Duodenal mucosa (tissue), 2 donors: Measurements from ENCODE around the gene BICDL2.

Experiments
- H3K27ac ChIP-seq: one replicate; pipeline ENCODE4 v1.7.0; 2013; ENCODE audit warnings: low read depth, low read length
- H3K27me3 ChIP-seq, 2 donors: one replicate each; pipeline ENCODE4 v1.7.0; 2013; ENCODE audit warnings: low read length in 2 of 2, control low read depth in 1 of 2; ENCODE audit not compliant: insufficient read depth in 2 of 2, control insufficient read depth in 1 of 2
- H3K36me3 ChIP-seq, 2 donors: one replicate each; pipeline ENCODE4 v1.7.0; 2013; ENCODE audit warnings: low read length in 2 of 2, control low read depth in 1 of 2; ENCODE audit not compliant: insufficient read depth in 2 of 2, control insufficient read depth in 1 of 2
- H3K4me1 ChIP-seq, 2 donors: one replicate each; pipeline ENCODE4 v1.7.0; 2013; ENCODE audit warnings: low read length in 2 of 2, control low read depth in 1 of 2; ENCODE audit not compliant: insufficient read depth in 2 of 2, control insufficient read depth in 1 of 2
- H3K4me3 ChIP-seq, 2 donors: one replicate each; pipeline ENCODE4 v1.7.0; 2013; ENCODE audit warnings: low read length in 2 of 2, low read depth in 1 of 2
- H3K9ac ChIP-seq, 2 donors: one replicate each; pipeline ENCODE4 v1.7.0; 2013; ENCODE audit warnings: low read length in 2 of 2, low read depth in 1 of 2
- H3K9me3 ChIP-seq, 2 donors: one replicate each; pipeline ENCODE4 v1.7.0; 2013; ENCODE audit warnings: low read length in 2 of 2, control low read depth in 1 of 2; ENCODE audit not compliant: control insufficient read depth in 1 of 2

Gene BICDL2

GRCh38 chr16:3047387-3047720 lies 10.6 kb upstream of the BICDL2 start:
- Histone ChIP-seq H3K27me3 (peaks cover 38 to 44% of the 10 kb centered on the region in 2 donors), H3K27ac (no peak overlapping the region), H3K9ac (no peak overlapping the region), H3K4me3 (no peak overlapping the region), H3K4me1 (peaks cover 0 to 3% of the 10 kb centered on the region in 2 donors), H3K36me3 (no peaks in the 10 kb centered on the region), H3K9me3 (no peaks in the 10 kb centered on the region)

DNA sequence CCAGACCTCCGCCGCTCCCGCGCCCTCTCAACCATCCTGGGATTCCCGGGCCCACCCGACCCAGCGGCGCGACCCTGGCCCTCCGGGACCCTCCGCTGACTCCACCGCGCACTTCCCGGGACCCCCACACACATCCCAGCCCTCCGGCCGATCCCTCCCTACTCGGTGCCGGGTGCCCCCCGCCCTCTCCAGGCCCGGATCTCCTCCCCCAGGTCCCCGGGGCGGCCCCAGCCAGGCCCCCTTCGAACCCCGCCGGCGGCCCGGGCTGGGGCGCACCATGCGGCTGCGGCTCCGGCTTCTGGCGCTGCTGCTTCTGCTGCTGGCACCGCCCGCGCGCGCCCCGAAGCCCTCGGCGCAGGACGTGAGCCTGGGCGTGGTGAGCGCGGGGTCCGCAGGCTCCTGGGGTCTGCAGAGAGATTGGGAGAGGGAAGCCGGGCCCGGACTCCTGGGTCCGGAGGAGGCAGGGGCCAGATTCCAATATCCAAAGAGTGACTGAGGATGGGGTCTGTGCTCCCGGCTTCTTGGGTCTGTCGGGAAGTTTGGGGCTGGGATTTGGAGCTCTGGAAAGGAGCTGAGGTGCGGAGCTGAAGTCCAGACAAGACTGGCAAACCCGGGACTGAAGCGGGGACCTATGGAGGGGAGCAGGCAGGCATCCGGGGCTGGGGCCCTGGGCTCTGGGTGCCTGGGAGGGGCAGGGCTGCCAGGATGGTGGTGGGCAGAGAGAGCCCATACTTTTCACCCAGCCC lies 10.1 kb upstream of the BICDL2 start:
- H3K27me3 ChIP-seq = peaks cover 38 to 44% of the 10 kb centered on the region in 2 donors
- peak overlapping the region in 1 of 2 donors; percentile 53 for H3K4me3 ChIP-seq
- H3K27ac ChIP-seq = no peak overlapping the region
- no peaks in the 10 kb centered on the region for H3K36me3 ChIP-seq
- peaks cover 0 to 3% of the 10 kb centered on the region in 2 donors for H3K4me1 ChIP-seq
- H3K9me3 ChIP-seq = no peaks in the 10 kb centered on the region
- H3K9ac ChIP-seq = no peak overlapping the region

- Histone ChIP-seq H3K27ac (no peak within 1 kb of the TSS), H3K27me3 (peaks cover 38 to 44% of the 10 kb centered on the region in 2 donors), H3K36me3 (no peaks in the 10 kb centered on the region), H3K4me3 (peak within 1 kb of the TSS; percentile 52 to 53), H3K9ac (no peak within 1 kb of the TSS), H3K9me3 (no peaks in the 10 kb centered on the region), H3K4me1 (peaks cover 0 to 3% of the 10 kb centered on the region in 2 donors)
Measured at GRCh38 chr16:3045758-3046640, 9.3 kb upstream of the BICDL2 start, which contains the start of gene MMP25. TSS of gene MMP25 (plus strand) at chr16:3046561. CDS start at chr16:3046918, 357 bp downstream.

DNA sequence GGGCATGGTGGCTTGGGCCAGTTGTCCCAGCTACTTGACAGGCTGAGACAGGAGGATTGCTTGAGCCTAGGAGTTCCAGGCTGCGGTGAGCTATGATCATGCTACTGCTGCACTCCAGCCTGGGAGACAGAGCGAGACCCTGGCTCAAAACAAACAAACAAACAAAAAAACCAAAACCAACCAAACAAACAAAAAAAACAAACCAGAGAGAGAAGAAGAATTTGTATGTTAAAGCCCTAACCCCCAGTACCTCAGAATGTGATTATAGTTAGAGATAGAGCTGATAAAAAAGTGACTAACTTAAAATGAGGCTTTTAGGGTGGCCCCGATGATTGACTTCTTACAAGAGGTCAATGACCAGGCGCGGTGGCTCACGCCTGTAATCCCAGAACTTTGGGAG lies 8.0 kb upstream of the BICDL2 start:
- Histone ChIP-seq H3K36me3 (no peaks in the 10 kb centered on the region), H3K4me3 (no peak overlapping the region), H3K9me3 (no peaks in the 10 kb centered on the region), H3K4me1 (peaks cover 0 to 3% of the 10 kb centered on the region in 2 donors), H3K27me3 (peaks cover 34 to 40% of the 10 kb centered on the region in 2 donors), H3K9ac (no peak overlapping the region), H3K27ac (no peak overlapping the region)

- Histone ChIP-seq H3K9ac (no peak overlapping the region), H3K27me3 (peaks cover 26 to 32% of the 10 kb centered on the region in 2 donors), H3K4me3 (no peak overlapping the region), H3K9me3 (no peaks in the 10 kb centered on the region), H3K4me1 (peaks cover 12 to 16% of the 10 kb centered on the region in 2 donors), H3K36me3 (no peaks in the 10 kb centered on the region), H3K27ac (no peak overlapping the region)
Measured at GRCh38 chr16:3042376-3042775, 5.6 kb upstream of the BICDL2 start.

DNA sequence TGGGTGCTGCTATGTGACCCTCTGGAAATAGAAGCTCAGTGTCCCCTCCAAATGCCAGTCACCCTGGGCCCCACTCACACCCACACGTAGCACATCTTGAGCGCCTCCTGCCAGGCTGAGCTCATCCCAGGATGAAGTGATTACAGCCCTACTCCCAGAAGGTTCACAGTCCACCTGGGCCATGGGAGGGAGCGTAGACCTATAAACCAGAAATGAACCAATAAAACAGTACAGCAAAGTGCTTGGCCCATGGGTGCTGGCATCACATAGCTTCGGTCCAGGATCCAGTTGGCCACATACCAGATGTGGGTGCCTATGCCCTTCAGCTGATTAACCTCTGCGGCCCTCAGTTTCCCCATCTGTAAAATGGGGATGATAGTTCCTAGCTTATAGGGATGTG lies 2.2 kb upstream of the BICDL2 start:
- no peaks in the 10 kb centered on the region for H3K36me3 ChIP-seq
- peaks cover 12 to 14% of the 10 kb centered on the region in 2 donors for H3K4me1 ChIP-seq
- H3K9ac ChIP-seq = no peak overlapping the region
- no peak overlapping the region for H3K27ac ChIP-seq
- no peaks in the 10 kb centered on the region for H3K9me3 ChIP-seq
- peaks cover 20% of the 10 kb centered on the region in 2 donors for H3K27me3 ChIP-seq
- H3K4me3 ChIP-seq = no peak overlapping the region

DNA sequence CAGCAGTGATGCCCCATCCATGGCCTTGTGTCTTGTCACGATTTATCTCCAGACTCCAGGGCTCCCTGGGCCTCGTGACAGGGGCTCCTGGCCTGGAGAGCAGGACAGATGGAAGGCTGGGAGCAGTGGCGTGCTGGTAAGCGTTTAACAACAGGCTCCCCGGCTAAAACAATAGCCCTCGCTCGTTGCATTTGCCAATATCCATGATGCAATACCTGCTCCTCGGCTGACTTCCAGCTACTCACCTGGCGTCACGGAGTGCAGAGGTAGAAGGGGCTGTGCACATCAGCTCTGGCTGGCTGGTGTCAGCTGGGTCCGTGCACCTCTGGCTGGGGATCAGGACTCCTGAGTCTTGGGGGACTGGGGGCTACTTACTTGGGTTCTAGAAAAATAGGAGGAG lies 1.5 kb upstream of the BICDL2 start:
- Histone ChIP-seq H3K27me3 (peaks cover 20% of the 10 kb centered on the region in 2 donors), H3K9ac (no peak overlapping the region), H3K36me3 (no peaks in the 10 kb centered on the region), H3K9me3 (no peaks in the 10 kb centered on the region), H3K4me3 (peak overlapping the region in 1 of 2 donors; percentile 21), H3K27ac (no peak overlapping the region), H3K4me1 (peaks cover 12 to 14% of the 10 kb centered on the region in 2 donors)

- peaks cover 22 to 27% of the 10 kb centered on the region in 2 donors for H3K4me1 ChIP-seq
- peak overlapping the region; percentile 20 for H3K27ac ChIP-seq
- H3K27me3 ChIP-seq = peaks cover 20 to 26% of the 10 kb centered on the region in 2 donors
- no peaks in the 10 kb centered on the region for H3K36me3 ChIP-seq
- H3K9me3 ChIP-seq = no peaks in the 10 kb centered on the region
- peak overlapping the region; percentile 25 to 52 for H3K9ac ChIP-seq
- peak overlapping the region; percentile 67 to 74 for H3K4me3 ChIP-seq
Measured at GRCh38 chr16:3035972-3036725, 595 bp downstream of the BICDL2 start.

DNA sequence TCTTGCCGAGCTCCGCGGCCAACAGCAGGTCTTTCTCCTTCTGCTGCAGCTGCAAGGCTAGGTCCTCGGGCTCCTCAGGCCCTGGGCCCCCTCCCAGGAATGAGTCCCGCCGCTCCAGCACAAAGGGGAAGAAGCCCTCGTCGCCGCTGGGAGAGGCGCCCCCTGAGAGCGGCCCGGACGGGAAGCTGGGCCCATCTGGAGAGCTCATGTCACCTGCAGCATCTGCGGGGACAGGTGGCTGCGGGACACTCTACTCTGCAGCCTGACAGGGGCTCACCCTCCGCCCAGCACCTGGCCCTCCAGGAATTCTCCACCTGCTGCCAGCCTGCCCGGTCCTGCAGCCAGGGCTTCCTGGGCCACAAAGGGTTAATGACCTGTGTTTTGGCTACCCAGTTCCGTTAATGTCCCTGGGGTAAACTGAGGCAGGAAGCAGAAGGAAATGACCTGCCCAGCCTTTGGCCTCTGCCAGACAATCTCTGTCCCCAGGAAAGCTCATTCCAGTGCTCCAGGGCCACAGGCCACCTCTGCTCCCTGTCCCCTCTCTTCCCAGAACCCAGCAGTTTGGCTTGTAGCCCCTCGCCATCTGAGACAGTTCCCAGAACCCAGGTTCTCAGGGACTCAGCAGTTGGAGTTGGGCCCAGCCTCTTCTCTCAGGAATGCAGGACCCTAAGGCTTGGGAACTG lies 1.3 kb downstream of the BICDL2 start:
- no peaks in the 10 kb centered on the region for H3K9me3 ChIP-seq
- H3K36me3 ChIP-seq = no peaks in the 10 kb centered on the region
- H3K4me1 ChIP-seq = peaks cover 22 to 27% of the 10 kb centered on the region in 2 donors
- H3K4me3 ChIP-seq = peak overlapping the region; percentile 67 to 74
- peak overlapping the region in 1 of 2 donors; percentile 52 for H3K9ac ChIP-seq
- H3K27me3 ChIP-seq = peaks cover 25 to 29% of the 10 kb centered on the region in 2 donors
- no peak overlapping the region for H3K27ac ChIP-seq
